GM21528 (cell line): ENCODE data around the gene VSTM2B.
"Not testable (repeated sequence)": the region's sequence is repeated elsewhere in the genome, so short reads cannot be mapped to it uniquely, and the experiment has no call there.

Source experiments
- ATAC-seq: cut with Tn5 transposase; IDR thresholded peaks from one replicate; pipeline ENCODE4 v1.9.1; 2021; ENCODE audit warnings: mild to moderate bottlenecking, moderate library complexity; ENCODE audit not compliant: unreplicated experiment, low FRiP score

Gene VSTM2B

DNA sequence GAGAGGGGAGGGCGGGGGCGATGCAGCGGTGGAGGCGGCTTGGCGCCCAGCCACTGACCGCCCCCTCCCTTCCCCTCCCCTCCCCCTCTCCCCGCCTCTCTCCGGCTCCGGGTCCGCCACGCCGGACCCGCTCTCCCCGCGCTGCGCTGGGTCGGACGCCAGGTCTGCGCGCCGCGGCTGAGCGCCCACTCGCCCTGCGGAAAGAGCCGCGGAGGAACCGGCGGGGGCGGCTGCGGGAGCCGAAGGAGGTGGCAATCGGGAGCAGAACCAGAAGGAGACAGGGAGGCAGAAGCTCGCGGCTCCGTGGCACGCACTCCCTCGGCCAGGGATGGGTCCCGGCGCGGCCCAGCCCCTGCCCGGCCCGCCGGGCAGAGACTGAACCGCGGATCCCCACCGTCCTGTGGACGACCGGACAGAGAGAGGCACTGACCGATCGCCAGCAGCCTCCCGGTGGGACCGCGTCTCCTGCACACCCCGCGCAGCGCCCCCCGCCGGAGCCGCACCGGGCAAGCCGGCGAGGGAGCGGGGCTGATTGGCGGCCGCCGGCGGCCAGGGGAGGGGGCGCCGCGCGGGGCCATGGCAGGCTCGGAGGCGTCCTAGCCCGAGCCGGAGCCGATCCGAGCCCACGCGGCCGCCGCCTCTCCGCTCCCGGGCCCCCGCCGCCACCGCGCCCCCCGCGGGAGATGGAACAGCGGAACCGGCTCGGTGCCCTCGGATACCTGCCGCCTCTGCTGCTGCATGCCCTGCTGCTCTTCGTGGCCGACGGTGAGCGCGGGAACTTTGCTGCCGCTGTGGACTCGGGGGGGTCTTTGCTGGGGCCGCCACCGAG, at the start of gene VSTM2B:
VSTM2B (plus strand) TSS at position 94 of the 829 bp plus-strand sequence; CDS start at position 684, 590 bp downstream.
- ATAC-seq: no peak

DNA sequence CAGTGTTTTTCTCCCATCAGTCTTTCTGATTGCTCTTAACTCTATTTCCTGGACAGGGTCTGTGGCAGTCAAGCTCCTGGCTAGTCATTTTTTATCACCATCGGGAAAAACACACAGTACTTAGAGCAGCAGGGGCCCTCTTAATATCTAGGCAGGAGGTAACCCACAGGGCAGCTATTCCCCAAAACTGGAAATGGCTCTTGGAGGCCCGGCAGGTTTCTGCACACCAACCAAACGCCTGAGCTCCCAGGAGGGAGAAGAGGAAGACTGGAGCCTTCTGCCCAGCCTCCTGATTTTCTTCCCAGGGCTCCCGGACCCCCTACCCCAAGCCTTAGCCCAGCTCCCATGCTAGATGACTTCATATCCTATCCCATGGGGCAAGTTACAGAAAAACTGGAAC, 49.3 kb upstream of the VSTM2B start:
- ATAC-seq: no peak

DNA sequence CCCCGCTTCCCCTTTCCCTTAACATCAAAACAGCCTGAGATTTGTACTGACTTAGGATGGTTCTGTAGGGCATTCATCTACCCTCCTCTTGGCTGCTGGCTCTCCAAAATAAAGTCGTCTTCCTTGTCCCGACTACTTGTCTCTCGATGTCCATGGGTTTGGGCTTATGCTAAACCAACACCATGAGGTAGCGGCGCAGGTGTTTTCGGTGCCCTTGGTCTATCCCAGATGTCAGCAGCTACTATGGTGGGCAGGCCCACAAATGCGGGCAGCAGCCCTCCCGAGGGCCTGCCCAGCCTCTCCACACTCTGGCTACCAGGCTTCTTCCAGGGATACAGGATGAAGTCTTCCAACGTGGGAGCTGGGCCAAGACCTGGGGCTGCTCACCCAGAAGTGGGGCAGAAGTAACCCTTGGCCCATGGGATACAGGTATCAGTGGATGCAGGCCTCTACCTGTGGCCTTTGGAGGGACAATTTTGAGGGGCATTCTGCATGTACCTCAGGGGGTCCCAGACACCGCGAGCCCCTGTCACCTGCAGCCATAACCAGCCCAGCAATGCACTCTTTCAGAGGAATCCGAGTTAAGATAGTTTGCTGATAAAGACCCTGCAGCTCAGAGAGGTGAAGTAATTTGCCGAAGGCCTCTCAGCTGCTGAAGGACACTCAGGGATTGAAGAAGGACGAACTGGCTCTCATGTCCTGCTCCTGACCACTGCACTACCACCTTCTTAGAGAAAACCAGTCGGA, 47.8 kb upstream of the VSTM2B start:
- ATAC-seq: no peak

DNA sequence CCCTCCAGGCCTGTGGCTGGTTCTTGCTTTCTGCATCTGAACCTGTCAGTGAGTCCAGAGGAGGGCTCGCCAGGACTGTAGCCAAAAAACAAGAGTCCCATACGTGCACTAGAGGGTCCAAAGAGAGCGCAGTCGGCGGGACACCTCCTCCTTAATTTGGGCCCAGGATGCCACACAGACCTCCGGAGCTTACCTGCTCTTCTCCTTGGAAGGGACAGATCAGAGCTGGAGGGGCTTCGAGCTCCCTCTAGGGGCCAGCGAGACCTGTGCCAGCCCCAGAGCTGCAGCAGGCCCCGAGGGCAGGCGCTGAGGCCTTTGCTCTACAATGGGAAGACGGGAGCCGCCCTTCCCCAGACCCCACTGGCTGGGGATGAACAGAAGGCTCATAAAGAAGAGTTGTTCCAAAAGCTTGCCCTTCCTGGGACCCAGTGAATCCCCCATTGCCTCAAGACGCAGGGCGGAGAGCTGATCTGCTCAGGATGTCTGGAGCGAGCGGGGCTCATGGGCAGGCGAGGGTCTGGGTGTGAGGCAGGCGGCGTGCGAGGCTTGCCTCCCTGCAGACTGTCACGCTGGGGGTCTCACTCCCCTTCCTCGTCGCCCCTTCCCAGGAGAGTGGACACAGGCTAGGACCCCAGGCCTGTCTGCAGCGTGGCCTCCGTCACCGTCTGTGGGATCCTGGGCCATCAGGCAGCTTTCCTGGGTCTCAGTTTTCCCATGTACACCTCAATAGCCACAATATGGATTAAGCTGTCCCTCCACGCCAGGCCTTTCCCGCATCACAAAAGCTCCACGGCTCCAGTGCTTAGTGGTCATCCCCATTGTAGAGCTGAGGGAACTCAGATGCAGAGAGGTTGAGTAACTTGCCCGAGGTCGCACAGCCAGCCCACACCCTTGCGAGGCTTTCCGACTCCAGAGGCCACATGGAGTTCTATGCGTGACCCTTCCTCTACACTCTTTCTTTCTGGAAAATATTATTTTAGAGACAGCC, 46.9 kb upstream of the VSTM2B start:
- no peak for ATAC-seq

DNA sequence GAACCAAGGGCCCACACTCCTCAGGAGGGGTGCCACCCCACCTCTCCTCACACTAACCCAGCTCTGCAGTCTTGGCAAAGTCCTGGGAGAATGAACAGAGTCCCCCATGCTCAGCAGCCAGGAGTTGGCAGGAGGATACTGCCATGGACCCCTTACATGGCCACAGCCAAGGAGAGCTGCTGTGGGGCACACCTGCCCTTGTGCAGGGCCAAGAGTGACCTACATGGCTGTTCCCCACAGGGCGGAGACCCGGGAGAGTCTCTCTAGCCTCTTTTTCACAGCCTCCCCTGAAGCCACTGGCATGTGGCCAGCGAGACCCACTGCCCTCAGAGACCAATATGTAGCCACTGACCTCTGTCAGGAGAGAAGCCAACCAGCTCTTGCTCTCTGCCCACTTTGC, 45.9 kb upstream of the VSTM2B start:
- no peak for ATAC-seq

DNA sequence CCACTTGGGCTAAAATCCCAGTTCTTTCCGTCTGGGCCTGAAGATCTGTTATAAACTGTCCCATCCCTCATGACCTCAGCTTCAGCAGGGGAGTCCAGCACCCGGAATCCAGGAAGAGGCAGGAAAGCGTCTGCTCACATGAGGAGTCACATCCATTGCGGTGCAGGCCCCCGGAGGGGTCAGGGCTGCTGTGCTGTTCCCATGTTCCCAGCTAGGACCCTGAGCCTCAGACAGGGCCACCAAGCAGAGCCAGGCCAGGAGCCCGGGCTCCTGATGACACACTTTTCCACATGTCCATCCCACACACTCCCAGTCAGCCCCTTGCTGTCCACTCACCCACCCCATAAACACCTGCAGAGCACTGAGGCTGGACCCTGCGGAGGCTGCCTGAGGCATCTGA, 45.3 kb upstream of the VSTM2B start:
- no peak for ATAC-seq

DNA sequence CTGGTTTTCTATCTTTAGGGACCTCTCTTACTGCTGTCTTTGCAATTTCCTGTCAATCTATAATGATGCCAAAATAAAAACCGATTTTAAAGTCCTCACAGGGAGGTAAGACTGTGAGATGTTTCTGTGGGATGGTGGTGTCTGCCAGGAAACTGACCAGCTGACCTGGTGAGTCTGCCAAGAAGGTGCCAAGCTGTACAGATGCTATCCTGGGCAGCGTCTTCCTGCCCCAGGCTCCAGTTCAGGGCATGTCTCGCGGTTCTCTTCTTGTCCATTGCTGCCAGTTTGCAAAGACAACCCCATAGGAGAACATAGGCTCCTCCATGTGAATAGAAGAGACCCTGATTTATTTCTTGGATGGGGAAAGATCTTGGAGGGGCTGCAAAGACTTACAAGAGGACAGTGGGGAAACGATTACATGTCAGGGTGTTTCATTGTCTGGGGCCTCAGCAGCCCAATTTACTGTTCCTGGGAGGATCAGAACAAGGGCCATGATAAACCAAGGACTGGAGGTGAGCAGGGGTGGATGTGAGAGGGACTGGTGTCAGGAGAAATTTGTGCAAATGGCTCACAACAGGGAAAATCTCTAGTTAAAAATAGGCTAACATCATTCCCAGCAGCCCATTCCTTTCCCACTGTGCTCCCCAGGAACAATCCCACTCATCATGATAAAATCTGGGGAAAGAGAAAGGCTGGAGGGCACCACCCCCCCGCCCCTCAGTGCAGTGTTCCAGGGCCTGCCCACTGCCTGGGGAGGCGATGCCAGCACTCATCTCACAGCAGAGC, 42.7 kb upstream of the VSTM2B start:
- ATAC-seq: no peak

DNA sequence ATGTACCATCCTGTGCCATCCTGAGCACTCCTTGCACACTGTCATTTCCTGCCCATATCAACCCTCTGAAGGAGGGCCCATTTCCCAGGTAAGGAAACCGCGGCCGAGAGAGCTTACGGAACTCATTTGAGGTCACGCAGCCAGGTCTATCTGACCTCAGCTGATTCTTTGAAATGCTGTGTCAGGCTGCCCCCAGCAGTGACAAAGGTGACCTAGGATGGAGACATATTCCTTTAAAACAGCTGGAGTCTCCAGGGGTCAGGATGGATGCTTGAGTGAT, 42.2 kb upstream of the VSTM2B start:
- ATAC-seq: no peak

DNA sequence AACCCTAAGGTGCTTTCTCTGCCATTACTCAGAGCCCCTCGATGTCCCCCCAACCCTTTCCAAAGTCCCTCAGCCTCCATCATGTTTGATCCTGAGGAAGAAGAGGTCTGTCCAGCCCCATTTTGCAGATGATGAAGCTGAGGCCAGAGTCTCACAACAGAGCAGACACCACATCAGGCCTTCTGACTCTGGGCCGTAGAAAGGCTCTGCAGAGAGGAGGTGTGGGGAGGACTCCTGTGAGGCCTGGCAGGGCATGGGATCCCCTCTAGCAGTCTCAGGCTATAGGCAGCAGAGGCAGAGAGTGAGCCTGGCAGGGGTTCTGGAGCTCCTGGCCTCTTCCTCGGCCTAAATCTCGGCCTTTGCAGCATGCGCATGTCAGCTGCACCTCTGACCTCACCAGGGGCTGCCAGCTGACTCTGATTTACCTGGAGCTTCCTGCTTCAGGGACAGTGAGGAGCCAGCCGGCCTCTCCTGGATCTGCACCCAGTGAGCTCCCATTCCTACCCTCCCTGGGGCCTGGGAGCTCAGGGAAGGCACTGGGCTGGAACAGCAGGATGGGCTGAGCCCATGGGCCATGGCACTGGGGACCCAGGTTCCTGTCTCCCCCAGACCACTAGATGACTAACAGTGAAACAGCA, 41.7 kb upstream of the VSTM2B start:
- no peak for ATAC-seq

DNA sequence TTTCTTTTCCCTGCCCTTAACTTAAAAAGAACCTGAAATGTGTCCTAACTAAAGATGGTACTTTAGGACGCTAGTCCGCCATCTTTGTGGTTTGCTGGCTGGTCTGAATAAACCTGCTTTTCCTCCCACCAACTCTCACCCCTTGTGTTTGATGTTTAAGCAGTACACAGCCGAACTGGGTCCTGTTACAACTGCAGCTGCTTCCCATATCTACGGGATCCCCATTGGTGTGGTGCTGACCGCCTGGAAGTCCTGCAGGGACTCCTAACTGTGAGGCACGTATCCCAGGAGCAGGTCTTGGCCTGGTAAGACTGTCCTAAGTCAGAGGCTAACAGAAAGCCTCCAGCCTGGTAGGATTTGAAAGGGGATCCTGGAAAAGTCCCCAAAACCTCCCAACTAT, 40.9 kb upstream of the VSTM2B start:
- no peak for ATAC-seq

DNA sequence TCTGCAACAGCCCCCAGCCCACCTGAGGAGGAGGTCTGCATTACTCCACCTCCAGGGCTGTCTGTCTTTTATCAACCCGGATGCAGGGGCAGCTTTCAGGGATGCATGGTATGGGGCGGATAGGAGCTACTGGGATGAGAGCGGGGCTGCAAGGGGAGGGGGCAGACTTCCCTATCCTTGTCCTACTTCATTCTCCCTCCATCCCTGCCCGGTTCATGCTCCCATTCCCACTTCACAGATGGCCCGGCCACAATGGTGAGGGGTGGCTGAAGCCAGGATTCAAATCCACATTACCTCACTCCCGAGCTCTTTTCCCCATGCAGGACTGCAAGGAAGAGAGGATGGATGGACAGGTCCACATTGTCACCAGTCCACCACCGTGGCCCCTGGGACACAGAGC, 40.5 kb upstream of the VSTM2B start:
- no peak for ATAC-seq

DNA sequence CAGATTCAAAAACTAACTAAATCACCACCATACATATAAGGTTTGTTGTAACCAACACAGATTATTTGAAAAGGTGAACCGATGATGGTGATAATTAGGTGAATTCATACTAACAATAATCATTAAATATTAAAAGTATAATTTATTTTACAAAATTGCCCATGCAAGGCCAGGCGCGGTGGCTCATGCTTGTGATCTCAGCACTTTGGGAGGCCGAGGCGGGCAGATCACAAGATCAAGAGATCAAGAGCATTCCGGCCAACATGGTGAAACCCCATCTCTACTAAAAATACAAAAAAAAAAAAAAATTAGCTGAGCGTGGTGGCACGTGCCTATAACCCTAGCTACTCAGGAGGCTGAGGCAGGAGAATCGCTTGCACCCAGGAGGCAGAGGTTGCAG, 38.8 kb upstream of the VSTM2B start:
- not testable (repeated sequence) for ATAC-seq

DNA sequence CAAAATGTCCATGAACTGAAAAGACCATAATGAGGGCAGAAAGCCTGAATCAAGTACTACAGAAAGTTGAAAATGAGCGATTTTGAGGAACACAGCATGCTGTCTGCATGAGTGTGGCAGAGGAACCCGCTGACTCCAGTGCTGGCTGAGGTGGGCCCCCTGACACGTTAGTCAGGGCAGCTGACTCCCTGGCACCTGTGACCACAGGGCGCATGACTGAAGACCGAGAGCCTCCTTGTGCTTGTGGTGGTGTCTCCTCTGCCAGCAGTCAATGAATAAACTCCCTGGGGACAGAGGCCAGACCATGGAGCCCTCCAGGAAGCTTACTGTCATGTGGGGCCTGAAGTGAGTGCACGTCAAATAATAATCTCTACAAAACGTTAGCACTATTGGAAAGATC, 38.4 kb upstream of the VSTM2B start:
- no peak for ATAC-seq

DNA sequence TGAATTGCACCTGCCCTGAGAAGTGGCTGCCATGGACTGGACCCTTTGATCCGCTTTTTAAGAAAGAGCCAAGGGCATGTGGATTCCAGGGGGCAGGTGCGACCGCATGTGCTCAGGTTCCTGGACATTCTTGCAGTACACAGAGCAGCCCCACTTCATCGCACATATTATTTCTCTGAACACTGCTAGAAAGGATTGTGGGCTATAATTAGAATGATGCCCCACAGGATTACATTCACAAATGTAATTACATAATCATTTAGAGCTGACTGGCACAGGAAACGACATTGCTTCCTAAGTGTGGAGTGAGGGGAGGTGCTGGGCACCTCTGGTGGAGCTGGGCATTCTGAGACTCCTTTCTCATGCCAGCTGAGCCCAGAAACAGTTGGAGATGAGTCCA, 37.5 kb upstream of the VSTM2B start:
- ATAC-seq: no peak

DNA sequence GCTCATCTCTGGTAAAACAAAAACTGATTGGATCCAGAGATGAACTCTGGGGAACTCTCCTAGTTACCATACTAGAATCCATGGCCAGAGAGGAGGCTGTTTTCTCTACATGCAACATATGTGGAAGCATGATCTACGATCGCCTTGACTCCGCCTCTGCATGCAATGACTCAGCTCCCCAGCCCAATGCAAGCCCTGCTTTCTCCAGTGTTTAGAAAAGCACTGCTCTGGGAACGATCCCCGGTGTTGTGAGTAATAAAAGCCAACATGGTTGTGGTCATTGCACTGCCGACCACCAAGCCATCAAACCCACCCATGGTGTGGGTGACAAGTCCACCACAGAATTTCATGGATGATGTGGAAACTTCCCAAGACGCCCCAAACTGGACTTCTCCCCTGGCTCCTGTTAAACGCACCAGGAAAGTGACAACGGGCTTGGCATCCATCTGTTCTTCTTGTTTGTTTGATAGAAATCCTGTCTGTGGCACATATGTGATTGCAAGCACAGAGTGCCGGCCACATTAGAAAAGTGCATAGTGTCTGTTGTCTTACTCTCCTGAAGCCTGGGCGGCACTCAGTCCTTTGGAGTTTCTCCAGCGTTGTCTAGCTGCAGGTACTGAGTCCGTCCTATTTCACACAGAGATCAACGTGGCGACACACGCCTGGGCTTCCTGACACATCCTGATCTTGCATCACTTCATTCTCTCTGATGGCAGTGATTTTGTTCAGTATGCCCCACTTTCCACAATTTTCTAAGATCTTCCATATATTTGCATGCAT, 36.4 kb upstream of the VSTM2B start:
- ATAC-seq: no peak

DNA sequence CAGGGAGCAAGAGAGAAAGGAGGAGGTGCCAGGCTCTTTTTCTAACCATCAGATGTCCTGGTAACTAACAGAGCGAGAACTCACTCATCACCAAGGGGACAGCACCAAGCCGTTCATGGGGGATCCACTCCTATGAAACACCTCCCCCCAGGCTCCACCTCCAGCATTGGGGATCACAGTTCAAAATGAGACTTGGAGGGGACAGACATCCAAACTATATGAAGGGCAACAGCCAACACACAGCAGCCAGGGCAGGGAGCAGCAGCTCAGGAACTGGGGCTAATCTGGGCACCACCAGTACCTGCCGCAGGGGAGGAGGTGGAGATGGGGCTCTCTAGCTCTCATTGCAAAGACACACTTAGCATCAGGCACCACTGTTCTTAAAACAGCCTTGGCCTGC, 34.3 kb upstream of the VSTM2B start:
- ATAC-seq: no peak

DNA sequence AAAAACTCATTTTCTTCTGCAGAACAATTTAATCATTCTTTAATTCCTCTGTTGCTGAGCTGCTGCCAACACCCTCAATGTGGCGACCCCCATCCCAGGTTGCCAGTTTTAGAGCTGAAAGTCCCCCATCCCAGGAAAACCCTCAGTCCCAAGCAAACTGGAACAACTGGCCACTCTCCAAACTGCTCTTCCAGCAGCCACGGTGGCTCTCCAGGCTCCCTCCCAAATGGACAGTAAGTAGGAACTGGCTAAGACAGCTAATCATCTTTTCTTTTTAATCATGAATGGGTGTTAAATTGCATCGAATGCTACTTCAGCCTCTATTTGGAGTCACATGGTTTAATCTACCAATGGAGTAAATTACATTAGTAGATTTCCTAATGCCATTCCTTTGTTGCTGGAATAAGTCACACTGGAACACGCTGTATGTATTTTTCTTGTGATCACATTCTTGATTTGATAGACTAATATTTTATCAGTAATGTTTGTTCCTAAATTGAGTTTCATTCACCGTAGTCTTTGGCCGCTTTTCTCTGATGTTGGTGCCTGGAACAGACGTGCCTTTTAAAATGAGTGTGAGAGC, 33.7 kb upstream of the VSTM2B start:
- no peak for ATAC-seq

DNA sequence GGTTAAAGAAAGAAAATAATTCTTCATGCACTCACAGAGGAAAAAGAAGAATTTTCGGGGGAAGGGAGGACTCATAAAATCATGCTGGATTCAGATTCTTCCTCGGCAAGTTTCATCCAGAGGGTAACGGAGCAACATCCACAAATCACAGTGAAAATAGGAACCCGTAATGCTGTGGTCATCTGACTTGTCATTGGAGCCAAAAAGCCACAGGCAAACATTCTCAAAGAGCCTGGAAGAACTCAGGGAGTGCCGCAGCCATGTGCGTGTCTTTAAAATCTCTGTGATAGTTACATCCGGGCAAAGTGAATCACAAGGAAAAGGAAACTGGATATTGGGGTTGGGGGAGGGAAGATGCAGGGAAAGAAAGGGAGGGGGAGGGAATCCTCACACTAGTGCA, 33.0 kb upstream of the VSTM2B start:
- ATAC-seq: no peak

DNA sequence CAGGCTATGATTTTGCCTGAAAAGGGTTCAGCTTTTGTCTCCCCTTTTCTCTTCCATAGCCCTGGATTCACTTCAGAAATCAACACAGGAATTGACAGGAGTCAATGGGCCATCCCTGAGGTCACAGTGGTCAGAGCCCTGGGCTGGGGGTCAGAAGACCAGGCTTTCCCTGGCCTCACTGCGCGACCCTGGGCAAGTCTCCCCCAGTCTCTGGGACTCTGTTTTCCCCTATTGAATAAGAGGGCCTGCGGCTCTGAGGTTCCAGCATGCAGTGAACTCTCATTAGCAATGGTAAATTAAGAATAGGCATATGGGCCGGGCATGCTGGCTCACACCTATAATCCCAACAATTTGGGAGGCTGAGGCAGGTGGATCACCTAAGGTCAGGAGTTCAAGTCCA, 30.7 kb upstream of the VSTM2B start:
- no peak for ATAC-seq
